ENCODE data around the gene BTBD3. TPM values are rescaled to one million over a fixed set of nuclear protein-coding genes. Genes with fewer than 3 reads are reported as not detected.

BTBD3 gene
- total RNA-seq (68.3 and 79.0 TPM in 2 replicates), polyA plus RNA-seq (20.1 and 22.3 TPM in 2 replicates)

GRCh38 chr20:11917663-11918062 is at the start of gene BTBD3:
Gene BTBD3 (plus strand): TSS chr20:11917893. CDS start chr20:11918276, 383 bp downstream.
- peak; percentile 39 for DNase-seq (ENCODE audit: low spot score)
- WGBS (ENCODE audit: low lambda C conversion rate, missing lambda C conversion rate) = 51% methylated on average over 4 of the region's 4 CpGs
- Histone ChIP-seq H3K36me3 (replicated peaks; ENCODE audit: insufficient read depth, low read depth) (no peaks in the 10 kb centered on the region), H3K9me3 (ENCODE audit: low read depth) (no peaks in the 10 kb centered on the region), H4K20me1 (ENCODE audit: insufficient read depth, poor library complexity, severe bottlenecking) (peaks cover 15% of the 10 kb centered on the region), H3K4me2 (peak within 1 kb of the TSS; percentile 69), H3K4me1 (ENCODE audit: insufficient read depth) (no peaks in the 10 kb centered on the region), H2AFZ (no peak within 1 kb of the TSS), H3K79me2 (peaks cover 97% of the 10 kb centered on the region), H3K9me2 (replicated peaks; ENCODE audit: insufficient read depth) (no peaks in the 10 kb centered on the region), H3K27ac (peak within 1 kb of the TSS; percentile 75), H3K4me3 (peak within 1 kb of the TSS; percentile 4), H3K27me3 (no peaks in the 10 kb centered on the region)
- TF ChIP-seq EZH2phosphoT487 (IDR thresholded peaks at IDR 0.05; ENCODE audit: low read depth, severe bottlenecking, unreplicated experiment) (no peak), CTCF (IDR thresholded peaks at IDR 0.05; ENCODE audit: poor library complexity) (no peak), EZH2 (IDR thresholded peaks at IDR 0.05; ENCODE audit: borderline replicate concordance) (no peak)

DNA sequence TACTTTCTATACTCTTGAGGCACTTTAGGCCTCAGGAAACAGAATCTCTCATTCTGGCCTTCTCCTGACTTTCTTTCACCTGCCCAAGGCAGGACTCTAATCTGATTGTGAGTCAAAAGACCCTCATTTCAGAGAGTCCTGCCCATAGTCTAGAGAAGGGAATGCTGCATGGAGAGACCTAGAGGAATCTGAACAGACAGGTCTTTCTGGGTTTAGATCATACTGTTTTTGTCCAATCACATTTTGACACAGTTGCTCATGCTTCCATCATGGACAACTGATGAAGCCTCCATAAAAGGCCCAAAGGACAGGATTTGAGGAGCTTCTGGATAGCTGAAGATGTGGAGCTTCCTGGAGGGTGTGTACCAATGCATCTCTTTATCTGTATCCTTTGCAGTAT is 48.1 kb upstream of the BTBD3 start:
- H3K4me2 ChIP-seq = no peak overlapping the region
- no peaks in the 10 kb centered on the region for H3K36me3 ChIP-seq (replicated peaks; ENCODE audit: insufficient read depth, low read depth)
- H2AFZ ChIP-seq = no peak overlapping the region
- no peaks in the 10 kb centered on the region for H3K79me2 ChIP-seq
- no peaks in the 10 kb centered on the region for H4K20me1 ChIP-seq (ENCODE audit: insufficient read depth, poor library complexity, severe bottlenecking)
- H3K4me1 ChIP-seq (ENCODE audit: insufficient read depth) = no peaks in the 10 kb centered on the region
- no peaks in the 10 kb centered on the region for H3K9me3 ChIP-seq (ENCODE audit: low read depth)
- TF ChIP-seq CTCF (IDR thresholded peaks at IDR 0.05; ENCODE audit: poor library complexity) = no peak
- no peak for TF ChIP-seq EZH2phosphoT487 (IDR thresholded peaks at IDR 0.05; ENCODE audit: low read depth, severe bottlenecking, unreplicated experiment)
- DNase-seq (ENCODE audit: low spot score) = no peak
- H3K9me2 ChIP-seq (replicated peaks; ENCODE audit: insufficient read depth) = no peaks in the 10 kb centered on the region
- H3K27ac ChIP-seq = no peak overlapping the region
- no peak overlapping the region for H3K4me3 ChIP-seq
- H3K27me3 ChIP-seq = no peaks in the 10 kb centered on the region

GRCh38 chr20:11870411-11870810 is 47.3 kb upstream of the BTBD3 start:
- no peaks in the 10 kb centered on the region for H3K36me3 ChIP-seq (replicated peaks; ENCODE audit: insufficient read depth, low read depth)
- H3K79me2 ChIP-seq = no peaks in the 10 kb centered on the region
- H2AFZ ChIP-seq = no peak overlapping the region
- TF ChIP-seq CTCF (IDR thresholded peaks at IDR 0.05; ENCODE audit: poor library complexity) = no peak
- H3K4me2 ChIP-seq = no peak overlapping the region
- H3K9me3 ChIP-seq (ENCODE audit: low read depth) = no peaks in the 10 kb centered on the region
- WGBS (ENCODE audit: low lambda C conversion rate, missing lambda C conversion rate) = 55% methylated on average over 3 of the region's 3 CpGs
- no peaks in the 10 kb centered on the region for H3K4me1 ChIP-seq (ENCODE audit: insufficient read depth)
- H3K27me3 ChIP-seq = no peaks in the 10 kb centered on the region
- no peak overlapping the region for H3K27ac ChIP-seq
- no peak for DNase-seq (ENCODE audit: low spot score)
- H3K9me2 ChIP-seq (replicated peaks; ENCODE audit: insufficient read depth) = no peaks in the 10 kb centered on the region
- no peaks in the 10 kb centered on the region for H4K20me1 ChIP-seq (ENCODE audit: insufficient read depth, poor library complexity, severe bottlenecking)
- no peak overlapping the region for H3K4me3 ChIP-seq

DNA sequence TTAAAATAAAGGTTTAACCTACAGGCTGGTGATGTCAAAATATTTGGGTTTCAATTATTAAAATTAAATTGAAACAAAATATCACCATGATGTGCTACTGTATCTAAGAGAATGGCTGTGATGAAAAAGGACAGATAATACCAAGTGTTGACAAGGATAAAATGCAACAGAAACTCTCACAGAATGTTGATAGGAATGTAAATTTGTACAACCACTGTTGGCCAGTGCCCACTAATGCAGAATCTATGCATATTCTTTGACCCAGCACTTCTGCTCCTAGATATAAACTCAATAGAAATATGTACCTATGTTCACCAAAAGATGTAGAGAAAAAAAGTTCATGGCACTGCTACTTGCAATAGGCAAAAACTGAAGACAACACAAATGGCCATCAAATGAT is 41.1 kb upstream of the BTBD3 start:
- no peaks in the 10 kb centered on the region for H3K27me3 ChIP-seq
- H3K9me3 ChIP-seq (ENCODE audit: low read depth) = no peaks in the 10 kb centered on the region
- no peaks in the 10 kb centered on the region for H3K4me1 ChIP-seq (ENCODE audit: insufficient read depth)
- H3K36me3 ChIP-seq (replicated peaks; ENCODE audit: insufficient read depth, low read depth) = no peaks in the 10 kb centered on the region
- no peak overlapping the region for H3K27ac ChIP-seq
- H3K4me3 ChIP-seq = no peak overlapping the region
- DNase-seq (ENCODE audit: low spot score) = no peak
- no peak overlapping the region for H3K4me2 ChIP-seq
- H2AFZ ChIP-seq = no peak overlapping the region
- TF ChIP-seq EZH2 (IDR thresholded peaks at IDR 0.05; ENCODE audit: borderline replicate concordance) = no peak
- TF ChIP-seq EZH2phosphoT487 (IDR thresholded peaks at IDR 0.05; ENCODE audit: low read depth, severe bottlenecking, unreplicated experiment) = no peak
- TF ChIP-seq CTCF (IDR thresholded peaks at IDR 0.05; ENCODE audit: poor library complexity) = no peak
- H4K20me1 ChIP-seq (ENCODE audit: insufficient read depth, poor library complexity, severe bottlenecking) = no peaks in the 10 kb centered on the region
- H3K9me2 ChIP-seq (replicated peaks; ENCODE audit: insufficient read depth) = no peaks in the 10 kb centered on the region
- no peaks in the 10 kb centered on the region for H3K79me2 ChIP-seq

Measured in hepatocyte (in vitro differentiated cells).